ENCODE measurements around the gene TYROBP.
A peak's percentile ranks its signal among the peaks of the same experiment; 100 is the strongest.
"Not testable (repeated sequence)": the region's sequence is repeated elsewhere in the genome, so short reads cannot be mapped to it uniquely, and the experiment has no call there.

Gene TYROBP

GRCh38 chr19:35908010-35908441 is at the start of gene TYROBP:
TSS of gene TYROBP (minus strand) at chr19:35908295. CDS start at chr19:35908228, 67 bp downstream.
- peak within 1 kb of the TSS; percentile 44 for H3K4me3 ChIP-seq (ENCODE audit: low read depth, low read length)
- TF ChIP-seq CTCF (IDR thresholded peaks at IDR 0.05; ENCODE audit: low read depth, low read length) (no peak), POLR2A (IDR thresholded peaks at IDR 0.05; ENCODE audit: extremely low read depth, insufficient read length) (no peak), MYC (IDR thresholded peaks at IDR 0.05; ENCODE audit: low read depth, low read length) (no peak), MAX (IDR thresholded peaks at IDR 0.05; ENCODE audit: low read depth, low read length) (no peak)
- peak; percentile 67 for DNase-seq (ENCODE audit: low read depth)

- not testable (repeated sequence) for DNase-seq (ENCODE audit: low read depth); H3K4me3 ChIP-seq (ENCODE audit: low read depth, low read length)
Measured at GRCh38 chr19:35957411-35957810, 49.3 kb upstream of the TYROBP start.

- H3K4me3 ChIP-seq (ENCODE audit: low read depth, low read length), result no peak overlapping the region
- DNase-seq (ENCODE audit: low read depth), result no peak
- TF ChIP-seq CTCF (IDR thresholded peaks at IDR 0.05; ENCODE audit: low read depth, low read length) (no peak), MAX (IDR thresholded peaks at IDR 0.05; ENCODE audit: low read depth, low read length) (no peak), MYC (IDR thresholded peaks at IDR 0.05; ENCODE audit: low read depth, low read length) (no peak), POLR2A (IDR thresholded peaks at IDR 0.05; ENCODE audit: extremely low read depth, insufficient read length) (no peak)
Measured at GRCh38 chr19:35955881-35956634, 48.0 kb upstream of the TYROBP start.

- no peak for TF ChIP-seq POLR2A (IDR thresholded peaks at IDR 0.05; ENCODE audit: extremely low read depth, insufficient read length)
- TF ChIP-seq CTCF (IDR thresholded peaks at IDR 0.05; ENCODE audit: low read depth, low read length), result no peak
- no peak for TF ChIP-seq MYC (IDR thresholded peaks at IDR 0.05; ENCODE audit: low read depth, low read length)
- TF ChIP-seq MAX (IDR thresholded peaks at IDR 0.05; ENCODE audit: low read depth, low read length), result no peak
- no peak for DNase-seq (ENCODE audit: low read depth)
Measured at GRCh38 chr19:35949131-35949530, 41.0 kb upstream of the TYROBP start.

GRCh38 chr19:35946203-35946602 is 38.1 kb upstream of the TYROBP start:
- TF ChIP-seq CTCF (IDR thresholded peaks at IDR 0.05; ENCODE audit: low read depth, low read length) (no peak), MYC (IDR thresholded peaks at IDR 0.05; ENCODE audit: low read depth, low read length) (no peak), MAX (IDR thresholded peaks at IDR 0.05; ENCODE audit: low read depth, low read length) (no peak), POLR2A (IDR thresholded peaks at IDR 0.05; ENCODE audit: extremely low read depth, insufficient read length) (no peak)
- no peak for DNase-seq (ENCODE audit: low read depth)
- no peak overlapping the region for H3K4me3 ChIP-seq (ENCODE audit: low read depth, low read length)

More at GRCh38 chr19:35949131-35949530, 41.0 kb upstream of the TYROBP start:
- no peak overlapping the region for H3K4me3 ChIP-seq (ENCODE audit: low read depth, low read length)

GRCh38 chr19:35945121-35945790 is 37.2 kb upstream of the TYROBP start:
- TF ChIP-seq CTCF (IDR thresholded peaks at IDR 0.05; ENCODE audit: low read depth, low read length) (no peak), MYC (IDR thresholded peaks at IDR 0.05; ENCODE audit: low read depth, low read length) (no peak), POLR2A (IDR thresholded peaks at IDR 0.05; ENCODE audit: extremely low read depth, insufficient read length) (no peak), MAX (IDR thresholded peaks at IDR 0.05; ENCODE audit: low read depth, low read length) (no peak)
- H3K4me3 ChIP-seq (ENCODE audit: low read depth, low read length), result no peak overlapping the region

More at GRCh38 chr19:35945121-35945790, 37.2 kb upstream of the TYROBP start:
- DNase-seq (ENCODE audit: low read depth), result no peak
